ENCODE data around the gene CBLL1.

- TF ChIP-seq, protein P1, sequence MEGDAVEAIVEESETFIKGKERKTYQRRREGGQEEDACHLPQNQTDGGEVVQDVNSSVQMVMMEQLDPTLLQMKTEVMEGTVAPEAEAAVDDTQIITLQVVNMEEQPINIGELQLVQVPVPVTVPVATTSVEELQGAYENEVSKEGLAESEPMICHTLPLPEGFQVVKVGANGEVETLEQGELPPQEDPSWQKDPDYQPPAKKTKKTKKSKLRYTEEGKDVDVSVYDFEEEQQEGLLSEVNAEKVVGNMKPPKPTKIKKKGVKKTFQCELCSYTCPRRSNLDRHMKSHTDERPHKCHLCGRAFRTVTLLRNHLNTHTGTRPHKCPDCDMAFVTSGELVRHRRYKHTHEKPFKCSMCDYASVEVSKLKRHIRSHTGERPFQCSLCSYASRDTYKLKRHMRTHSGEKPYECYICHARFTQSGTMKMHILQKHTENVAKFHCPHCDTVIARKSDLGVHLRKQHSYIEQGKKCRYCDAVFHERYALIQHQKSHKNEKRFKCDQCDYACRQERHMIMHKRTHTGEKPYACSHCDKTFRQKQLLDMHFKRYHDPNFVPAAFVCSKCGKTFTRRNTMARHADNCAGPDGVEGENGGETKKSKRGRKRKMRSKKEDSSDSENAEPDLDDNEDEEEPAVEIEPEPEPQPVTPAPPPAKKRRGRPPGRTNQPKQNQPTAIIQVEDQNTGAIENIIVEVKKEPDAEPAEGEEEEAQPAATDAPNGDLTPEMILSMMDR (IDR thresholded peaks at IDR 0.05) = no peak
- TF ChIP-seq MAX (IDR thresholded peaks at IDR 0.05) = no peak
- no peak for TF ChIP-seq POLR2A (IDR thresholded peaks at IDR 0.05; ENCODE audit: low read length)
- TF ChIP-seq EP300 (IDR thresholded peaks at IDR 0.05) = no peak
- TF ChIP-seq REST (IDR thresholded peaks at IDR 0.05) = no peak
- no peak for TF ChIP-seq FOSL2 (IDR thresholded peaks at IDR 0.05)
- TF ChIP-seq FOSL2 (CRISPR knock-in tag; IDR thresholded peaks at IDR 0.05) = no peak
- no peak for TF ChIP-seq CBX2 (IDR thresholded peaks at IDR 0.05; ENCODE audit: borderline replicate concordance, low read depth)
- TF ChIP-seq JUN (IDR thresholded peaks at IDR 0.05) = no peak
Observed at GRCh38 chr7:107789647-107790046, 45.7 kb downstream of the CBLL1 start.
